HG02973 (cell line): ENCODE measurements around the gene TMIGD1.

Experiments used
- ATAC-seq: cut with Tn5 transposase; IDR thresholded peaks from one replicate; pipeline ENCODE4 v1.9.1; 2021; ENCODE audit warnings: moderate library complexity; ENCODE audit not compliant: unreplicated experiment

TMIGD1 gene

DNA sequence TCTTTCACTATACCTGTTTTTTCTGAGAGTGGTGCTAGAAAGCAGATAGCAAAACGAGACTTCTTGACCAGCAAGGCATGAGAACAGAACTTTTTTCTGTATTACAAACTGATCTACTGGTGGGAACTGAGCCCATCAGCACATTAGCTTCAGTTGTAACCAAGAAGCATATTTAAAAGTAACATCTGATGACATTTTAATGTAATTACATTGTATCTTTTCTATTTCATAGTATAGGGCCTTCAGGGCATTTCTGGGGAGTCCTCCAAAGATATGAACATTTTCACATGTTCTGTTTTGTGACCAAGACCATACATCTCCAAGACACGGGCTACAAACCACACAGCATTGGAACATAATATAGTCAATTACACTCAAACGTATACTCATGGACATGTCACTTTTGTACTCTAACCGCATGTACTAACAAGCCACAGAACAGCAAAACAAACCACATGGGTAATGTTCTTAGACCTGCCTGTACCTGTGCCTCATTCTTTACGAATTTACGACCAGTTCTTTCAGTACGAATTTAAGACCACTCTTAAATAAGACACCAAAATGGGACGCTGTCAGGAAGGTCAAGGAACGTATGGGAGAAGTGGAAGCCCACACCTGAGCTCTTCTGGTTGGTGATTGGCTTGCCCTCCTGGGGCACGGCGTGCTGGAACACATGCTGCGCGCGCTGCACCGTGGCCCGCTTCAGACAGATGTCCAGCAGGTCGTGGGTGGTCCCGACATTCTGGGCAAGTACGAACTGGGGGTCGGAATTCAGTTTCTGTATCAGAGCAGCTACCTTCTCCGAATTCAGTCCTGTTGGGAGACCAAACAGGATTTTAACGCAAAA is 42.9 kb downstream of the TMIGD1 start:
- no peak for ATAC-seq

DNA sequence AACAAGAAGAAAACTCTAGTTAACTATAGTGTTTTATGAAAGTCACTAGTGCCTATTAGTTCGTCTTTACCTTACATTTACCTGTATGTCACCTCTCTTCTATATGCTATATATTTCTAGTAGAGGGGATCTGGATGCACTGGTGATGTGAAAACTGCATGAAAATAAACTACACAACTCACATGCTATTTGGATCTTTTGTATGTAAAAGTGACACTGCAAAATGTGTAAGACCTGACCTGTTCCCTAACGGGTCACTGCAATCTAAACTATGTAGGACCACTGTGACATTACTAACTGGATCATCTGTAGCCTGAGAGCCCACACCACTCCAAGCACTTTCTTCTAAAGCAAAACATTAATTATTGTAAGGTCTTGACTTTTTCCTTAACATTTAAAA is 43.8 kb downstream of the TMIGD1 start:
- ATAC-seq = no peak

DNA sequence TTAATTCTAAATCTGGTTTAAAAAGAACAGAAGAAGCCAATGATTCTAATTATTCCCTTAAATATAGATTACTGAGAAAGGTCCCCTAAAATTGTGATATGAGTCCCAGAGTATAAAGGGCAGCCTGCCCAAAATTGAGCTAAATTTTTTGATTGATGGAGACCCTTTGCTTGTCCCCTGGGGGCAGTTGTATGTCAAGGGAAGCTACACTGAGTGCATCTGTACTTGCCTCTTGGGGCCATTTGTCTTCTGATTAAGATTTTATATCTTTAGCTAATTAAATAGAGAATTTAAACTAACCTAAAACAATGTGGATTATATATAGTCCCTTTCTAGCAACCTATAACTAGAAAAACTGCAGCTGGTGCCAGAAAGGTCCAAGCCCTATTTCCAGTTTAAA is 54.7 kb downstream of the TMIGD1 start:
- ATAC-seq = no peak

DNA sequence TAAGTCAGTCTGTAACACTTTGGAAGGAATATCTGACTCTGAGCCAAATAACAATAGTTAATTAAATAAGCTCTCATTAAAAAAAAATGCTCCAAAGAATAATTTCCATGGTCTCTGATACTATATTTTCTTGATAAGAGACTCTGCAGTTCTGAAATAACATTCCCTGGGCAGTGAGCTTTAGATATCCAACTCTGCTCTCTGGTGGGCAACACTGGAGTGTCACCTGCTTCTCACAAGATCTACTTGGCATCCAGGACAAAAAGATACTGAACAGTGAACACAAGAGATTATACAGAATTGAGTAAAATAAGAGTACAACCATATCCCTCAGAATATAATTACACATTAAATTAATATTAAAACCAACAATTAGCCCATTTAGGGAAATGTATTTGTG is 55.8 kb downstream of the TMIGD1 start:
- ATAC-seq = no peak

DNA sequence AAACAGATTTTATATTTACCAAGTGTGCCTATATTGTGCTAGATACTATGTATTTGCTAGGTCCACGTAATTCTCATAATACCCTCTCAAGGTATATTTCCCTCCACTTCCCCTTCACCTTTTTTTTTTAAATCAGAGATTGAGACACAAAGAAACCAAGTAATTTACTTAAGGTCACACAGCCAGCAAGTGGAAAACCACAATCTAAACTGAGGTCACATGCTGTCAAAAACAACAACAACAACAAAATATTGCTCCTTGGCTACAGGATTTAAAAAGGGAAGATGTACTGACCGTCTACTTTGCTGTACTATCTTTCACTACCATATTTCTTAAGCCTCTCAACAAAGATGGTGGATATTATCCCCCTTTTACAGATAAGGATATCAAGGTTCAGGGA is 57.9 kb downstream of the TMIGD1 start:
- no peak for ATAC-seq

DNA sequence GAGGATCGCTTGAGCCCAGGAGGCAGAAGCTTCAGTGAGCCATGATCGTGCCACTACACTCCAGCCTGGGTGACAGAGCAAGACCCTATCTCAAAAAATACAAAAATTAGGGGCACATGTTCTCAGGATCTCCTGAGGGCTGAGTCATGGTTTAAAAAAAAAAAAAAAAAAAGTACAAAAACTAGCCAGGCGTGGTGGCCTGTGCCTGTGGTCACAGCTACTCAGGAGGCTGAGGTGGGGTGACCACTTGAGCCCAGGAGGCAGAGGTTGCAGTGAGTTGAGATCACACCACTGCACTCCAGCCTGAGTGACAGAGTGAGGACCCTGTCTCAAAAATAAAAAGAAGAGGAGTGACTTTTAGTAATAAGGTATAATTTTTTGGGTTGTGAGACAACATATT is 59.0 kb downstream of the TMIGD1 start:
- no peak for ATAC-seq

DNA sequence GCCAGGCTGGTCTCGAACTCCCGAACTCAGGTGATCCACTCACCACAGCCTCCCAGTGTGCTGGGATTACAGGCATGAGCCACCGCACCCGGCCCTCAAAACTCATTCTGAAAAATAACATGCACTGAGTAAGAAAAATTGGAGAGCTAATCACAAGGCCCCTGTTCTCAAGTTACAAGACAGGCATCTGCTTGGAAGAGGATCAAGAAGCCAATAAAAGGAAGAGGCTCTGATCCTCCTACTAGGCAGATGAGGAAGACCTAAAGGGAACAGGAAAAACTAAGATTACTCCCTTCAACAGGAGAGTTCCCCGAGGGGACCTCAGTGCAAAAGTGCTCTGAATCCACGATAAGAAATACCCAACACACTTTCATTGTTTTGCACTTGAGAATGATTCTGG is 60.5 kb downstream of the TMIGD1 start:
- no peak for ATAC-seq

DNA sequence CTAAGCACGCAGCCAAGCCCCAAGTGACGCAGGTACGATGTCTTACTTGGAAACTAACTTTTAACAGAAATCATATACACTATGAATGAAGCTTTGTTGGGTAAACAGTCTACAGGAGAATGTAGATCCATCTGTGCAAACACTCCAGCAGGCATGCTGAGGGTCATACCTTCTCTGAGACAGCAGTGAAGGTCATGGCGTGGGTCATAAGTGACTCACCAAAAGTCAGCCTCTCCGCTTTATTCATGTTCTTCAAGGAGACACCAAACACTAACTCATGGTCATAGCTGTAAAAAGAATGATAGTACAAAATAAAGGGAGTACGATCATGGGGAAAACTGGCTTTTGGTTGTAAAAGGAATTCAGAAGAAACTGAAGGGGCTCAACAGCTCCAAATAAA is 62.8 kb downstream of the TMIGD1 start:
- no peak for ATAC-seq

DNA sequence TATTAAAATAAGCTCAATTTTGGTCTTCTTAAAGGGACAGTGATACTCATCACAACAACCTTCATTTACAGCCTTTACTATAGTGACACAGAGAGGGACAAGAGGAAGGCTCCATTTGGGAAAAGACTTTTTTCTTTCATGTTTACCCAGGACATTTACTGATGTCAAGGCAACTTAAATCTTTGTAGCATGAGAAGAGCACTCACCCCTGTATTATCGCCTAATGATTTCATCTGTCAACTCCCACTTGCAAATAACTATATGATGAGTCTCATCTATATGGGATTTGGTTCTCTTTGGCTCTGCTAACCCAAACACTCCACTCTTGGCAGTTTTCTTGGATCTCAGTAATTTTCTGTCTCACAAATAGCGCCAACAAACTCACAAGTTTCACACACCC is 66.2 kb downstream of the TMIGD1 start:
- no peak for ATAC-seq
